H54 (cell line): ENCODE results near the gene PEDS1.
"Not testable (repeated sequence)": the region's sequence is repeated elsewhere in the genome, so short reads cannot be mapped to it uniquely, and the experiment has no call there.

Source experiments
- DNase-seq: peaks from one replicate; pipeline ENCODE4 v3.0.0; 2011; ENCODE audit warnings: low spot score, mixed read lengths; ENCODE audit not compliant: insufficient read length
- FAIRE-seq: peaks from 3 replicates; lab custom pipeline; 2011; peaks lifted over from hg19 to GRCh38; lab: Jason Lieb, UNC
- POLR2A ChIP-seq: IDR thresholded peaks from 2 replicates; pipeline ENCODE4 v1.6.1; 2011; ENCODE audit warnings: low read depth, mild to moderate bottlenecking, low read length

Gene PEDS1

DNA sequence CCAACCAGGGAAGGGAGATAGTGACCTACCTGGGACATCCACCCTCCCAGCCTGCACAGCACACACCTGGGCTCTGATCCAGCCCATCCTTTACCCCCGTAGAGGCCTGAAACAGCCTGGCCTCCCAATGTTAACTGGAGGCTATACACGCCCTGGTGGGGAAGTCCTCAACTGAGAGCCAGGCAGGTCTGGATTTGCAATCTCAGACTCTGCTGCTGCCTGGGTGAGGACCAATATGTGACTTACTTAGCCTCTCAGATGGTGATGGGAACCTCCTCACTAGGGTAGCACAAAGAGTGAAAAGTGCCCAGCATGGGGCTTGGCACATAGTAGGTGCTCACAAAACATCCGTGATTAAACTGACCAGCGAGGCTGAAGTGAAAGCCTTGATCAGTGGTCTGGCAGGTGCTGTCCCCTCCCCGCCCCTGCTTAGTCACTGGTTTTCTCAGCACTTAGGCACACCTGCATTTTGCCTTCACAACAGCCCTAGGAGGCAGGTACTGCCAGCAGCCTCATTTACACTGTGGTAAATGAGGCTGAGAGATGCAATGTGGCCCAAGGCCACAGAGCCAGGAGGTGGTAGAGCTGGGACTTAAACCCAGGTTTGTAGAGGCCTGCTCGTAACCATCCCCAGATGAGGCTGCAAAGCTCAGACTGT is 12.4 kb downstream of the PEDS1 start:
- DNase-seq (no peak), FAIRE-seq (no peak)
- no peak for TF ChIP-seq POLR2A

DNA sequence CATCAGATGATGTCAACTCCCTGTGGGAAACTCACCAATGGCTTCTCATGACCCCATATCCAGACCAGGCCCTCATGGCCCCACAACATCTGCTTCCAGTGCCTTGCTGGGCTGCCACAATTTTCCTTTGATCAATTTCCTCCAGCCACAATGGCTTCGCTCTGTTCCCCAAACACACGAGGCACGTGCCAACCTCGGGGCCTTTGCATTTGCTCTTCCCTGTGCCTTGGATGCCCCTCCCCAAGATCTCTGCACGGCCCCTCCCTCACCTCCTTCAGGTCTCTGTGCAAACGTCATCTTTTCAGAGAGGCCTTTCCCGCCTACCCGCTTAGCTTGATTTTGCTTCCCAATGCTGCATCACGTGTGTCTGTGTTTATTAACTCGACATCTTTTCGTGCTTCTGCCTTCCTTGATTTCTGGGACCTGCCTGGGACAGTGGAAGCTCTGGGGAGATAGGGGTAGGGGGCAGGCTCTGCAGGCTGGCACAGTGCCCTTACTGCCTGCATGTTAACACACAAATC is 13.1 kb downstream of the PEDS1 start:
- DNase-seq: no peak
- no peak for FAIRE-seq
- TF ChIP-seq POLR2A: no peak

DNA sequence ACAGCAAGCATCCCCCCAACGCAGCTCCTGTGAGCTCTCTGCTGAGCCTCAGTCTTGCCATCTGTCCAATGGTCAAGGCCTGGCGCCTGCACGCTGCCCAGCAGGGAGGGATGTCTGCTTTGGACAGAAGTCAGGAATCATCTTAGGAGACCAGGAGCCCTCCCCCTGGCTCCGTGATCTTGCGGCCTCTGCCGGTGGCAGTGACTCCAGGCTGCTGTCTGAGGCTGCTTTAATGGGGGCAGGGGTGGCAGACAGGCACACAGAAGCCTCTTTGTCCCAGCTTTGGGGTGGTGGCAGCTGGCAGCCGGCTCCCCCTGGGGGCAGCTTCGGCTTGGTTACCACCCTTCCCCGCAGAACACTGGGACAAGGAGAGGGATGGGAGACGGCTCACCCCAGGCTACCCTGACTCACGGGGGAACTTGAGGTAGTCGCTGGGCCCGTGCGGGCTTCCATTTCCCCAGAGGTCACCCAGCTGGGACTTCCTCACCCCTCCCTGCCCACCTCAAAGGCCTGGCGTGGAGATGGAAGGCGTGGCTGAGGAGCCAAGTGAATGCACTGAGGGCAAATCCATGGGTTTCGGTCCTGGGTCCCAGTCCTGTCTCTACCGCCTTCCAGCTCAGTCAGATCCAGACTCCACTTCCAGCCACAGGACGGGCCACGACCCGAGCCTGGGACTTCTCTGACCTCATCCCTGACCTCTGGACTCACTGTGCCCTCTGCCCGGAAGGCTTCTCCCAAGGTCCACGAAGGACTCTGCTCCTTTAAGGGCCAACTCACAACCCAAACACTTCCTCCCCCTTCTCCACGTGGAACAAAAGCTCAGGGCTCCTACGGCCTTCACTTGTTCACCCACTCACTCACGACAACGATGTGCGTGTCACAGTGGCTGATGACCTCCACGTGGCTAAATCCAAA is 14.8 kb downstream of the PEDS1 start:
- no peak for FAIRE-seq
- DNase-seq: no peak
- TF ChIP-seq POLR2A: no peak

DNA sequence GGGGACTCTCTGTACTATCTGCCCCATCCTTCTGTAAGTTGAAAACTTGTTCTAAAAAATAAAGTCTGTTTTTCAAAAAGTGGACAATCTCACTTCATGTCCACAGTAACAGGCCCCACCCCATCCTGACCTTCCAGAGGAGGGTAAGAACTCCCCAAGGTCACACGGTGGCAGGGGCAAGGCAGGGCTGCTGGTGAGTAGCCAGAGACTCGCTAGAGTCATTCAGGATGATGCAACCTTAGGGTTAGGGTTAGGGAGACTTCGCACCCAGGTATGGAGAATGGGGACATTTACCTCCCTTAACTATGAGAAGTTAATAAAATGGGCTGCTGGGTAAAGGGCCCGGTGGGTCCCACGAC is 15.4 kb downstream of the PEDS1 start:
- no peak for TF ChIP-seq POLR2A
- DNase-seq (no peak), FAIRE-seq (no peak)

DNA sequence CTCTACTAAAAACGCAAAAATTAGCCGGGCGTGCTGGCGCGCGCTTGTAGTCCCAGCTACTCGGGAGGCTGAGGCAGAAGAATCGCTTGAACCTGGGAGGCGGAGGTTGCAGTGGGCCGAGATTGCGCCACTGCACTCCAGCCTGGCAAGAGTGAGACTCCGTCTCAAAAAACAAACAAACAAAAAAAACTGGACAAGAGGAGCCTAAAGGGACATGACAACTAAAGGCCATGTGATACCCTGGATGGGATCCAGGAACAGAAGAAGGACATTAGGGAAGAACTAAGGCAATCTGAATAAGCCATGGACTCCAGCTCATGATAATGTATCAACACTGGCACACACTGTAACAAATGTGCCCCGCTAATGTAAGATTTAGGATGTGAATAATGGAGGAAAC is 15.8 kb downstream of the PEDS1 start:
- FAIRE-seq, DNase-seq: not testable (repeated sequence)

DNA sequence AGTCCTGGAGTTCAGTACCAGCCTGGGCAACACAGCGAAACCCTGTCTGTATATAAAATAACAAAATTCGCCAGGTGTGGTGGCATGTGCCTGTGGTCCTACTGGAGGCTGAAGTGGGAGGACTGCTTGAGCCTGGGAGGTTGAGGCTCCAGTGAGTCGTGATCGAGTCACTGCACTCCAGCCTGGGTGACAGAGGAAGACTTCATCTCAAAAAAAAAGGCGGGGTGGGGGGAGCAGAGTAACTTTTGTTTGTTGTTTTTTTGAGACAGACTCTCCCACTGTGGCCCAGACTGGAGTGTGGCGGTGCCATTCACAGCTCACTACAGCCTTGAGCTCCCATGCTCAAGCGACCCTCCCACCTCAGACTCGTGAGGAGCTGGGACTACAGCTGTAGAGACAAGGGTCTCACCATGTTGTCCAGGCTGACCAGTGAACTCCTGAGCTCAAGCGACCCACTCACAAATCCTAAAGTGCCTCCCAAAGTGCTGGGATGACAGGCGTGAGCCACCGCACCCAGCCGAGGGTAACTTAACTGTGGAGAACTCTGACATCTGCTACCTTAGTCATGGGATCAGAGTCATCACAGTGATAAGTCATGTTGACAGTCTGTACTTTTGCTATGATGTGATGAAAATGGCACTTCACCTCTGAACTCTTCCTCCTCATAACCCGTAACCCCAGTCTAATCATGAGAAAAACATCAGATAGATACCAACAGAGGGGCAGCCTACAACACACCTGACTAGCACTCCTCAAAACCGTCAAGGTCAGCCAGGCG is 16.5 kb downstream of the PEDS1 start:
- FAIRE-seq: no peak
- TF ChIP-seq POLR2A: no peak
- no peak for DNase-seq

DNA sequence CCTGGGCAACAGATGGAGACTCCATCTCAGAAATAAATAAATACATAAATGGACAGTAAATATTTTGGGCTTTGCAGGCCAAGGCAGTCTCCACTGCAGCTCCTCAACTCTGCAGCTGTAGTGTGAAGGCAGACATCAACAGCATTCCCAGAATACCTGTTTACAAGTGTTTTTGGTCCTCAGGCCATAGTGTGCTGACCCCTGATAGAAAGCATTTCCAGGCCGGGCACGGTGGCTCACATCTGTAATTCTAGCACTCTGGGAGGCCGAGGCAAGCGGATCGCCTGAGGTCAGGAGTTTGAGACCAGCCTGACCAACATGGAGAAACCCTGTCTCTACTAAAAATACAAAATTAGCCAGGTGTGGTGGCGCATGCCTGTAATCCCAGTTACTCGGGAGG is 18.4 kb downstream of the PEDS1 start:
- FAIRE-seq: not testable (repeated sequence)

DNA sequence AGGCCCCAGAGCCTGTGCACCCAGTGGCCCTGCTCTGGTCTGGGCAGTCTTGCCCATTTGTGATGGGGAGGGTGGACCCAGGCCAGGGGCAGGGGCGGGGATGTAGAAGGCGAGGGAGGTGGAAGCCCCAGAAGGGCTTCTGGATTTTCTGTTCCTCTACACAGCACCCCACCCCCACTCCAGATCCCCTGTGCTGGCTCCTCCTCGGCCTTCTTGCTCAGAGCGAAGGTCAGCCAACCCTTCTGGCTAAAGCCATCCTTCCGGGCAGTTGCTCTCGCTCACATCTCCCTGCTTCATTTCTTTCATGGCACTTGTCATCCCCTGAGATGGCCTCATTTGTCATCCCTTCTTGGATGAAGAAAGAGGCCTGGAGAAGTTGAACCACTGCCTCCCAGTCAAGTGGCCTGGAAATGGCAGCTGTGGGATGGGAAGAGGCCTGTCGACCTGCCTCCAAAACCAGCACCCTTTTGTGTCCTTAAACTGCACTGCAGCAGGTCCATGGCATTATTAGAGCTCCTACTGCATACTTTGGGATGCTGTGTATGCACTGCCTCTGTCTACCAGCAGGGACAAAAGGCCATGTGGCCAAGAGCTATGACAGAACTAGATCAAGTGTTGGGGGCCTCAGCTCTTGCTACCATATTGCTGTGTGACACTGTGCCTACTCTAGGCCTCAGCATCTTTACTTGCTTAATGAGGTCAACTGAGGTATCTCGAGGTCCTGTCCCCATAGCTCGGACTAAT is 19.9 kb downstream of the PEDS1 start:
- no peak for TF ChIP-seq POLR2A
- DNase-seq (no peak), FAIRE-seq (no peak)

More for the DNA sequence above, 18.4 kb downstream of the PEDS1 start:
- not testable (repeated sequence) for DNase-seq

DNA sequence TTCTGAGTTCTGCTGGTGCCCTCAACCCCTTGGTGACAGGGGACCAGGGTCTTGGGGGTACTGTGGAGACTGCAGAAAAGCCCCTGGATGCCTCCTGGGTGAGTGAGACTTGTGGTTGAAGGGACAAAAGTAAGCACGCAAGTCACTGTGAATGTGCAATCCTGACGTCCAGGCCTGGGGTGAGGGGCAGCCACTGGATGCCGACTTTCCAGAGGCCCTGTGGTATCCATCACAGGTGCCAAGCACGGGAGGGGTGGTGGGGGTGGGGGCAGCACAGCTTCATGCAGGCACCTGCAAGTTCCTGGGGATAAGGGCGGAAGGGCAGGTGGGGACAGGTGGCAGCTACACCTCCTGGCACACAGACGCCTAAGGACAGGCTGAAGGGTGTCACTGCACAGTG is 20.5 kb downstream of the PEDS1 start:
- no peak for FAIRE-seq
- DNase-seq: no peak
- no peak for TF ChIP-seq POLR2A

DNA sequence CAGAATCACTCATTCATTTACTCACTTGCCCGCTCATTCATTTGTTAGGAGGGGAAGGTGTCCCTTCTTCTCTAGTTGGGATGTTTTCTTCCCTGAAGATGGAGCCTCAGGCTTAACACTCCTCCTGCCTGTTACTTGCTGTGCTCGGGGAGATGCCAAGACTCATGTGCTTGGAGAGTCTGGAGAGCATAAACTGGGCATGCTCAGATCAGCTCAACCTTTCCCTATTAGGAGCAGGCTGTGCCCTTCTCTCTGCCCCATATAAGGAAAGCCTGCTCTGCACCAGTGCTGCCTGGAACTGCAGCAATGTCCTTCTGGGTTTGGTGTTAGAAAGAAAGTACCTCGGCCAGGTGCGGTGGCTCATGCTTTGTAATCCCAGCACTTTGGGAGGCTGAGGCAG is 22.5 kb downstream of the PEDS1 start:
- DNase-seq (no peak), FAIRE-seq (no peak)
- no peak for TF ChIP-seq POLR2A

DNA sequence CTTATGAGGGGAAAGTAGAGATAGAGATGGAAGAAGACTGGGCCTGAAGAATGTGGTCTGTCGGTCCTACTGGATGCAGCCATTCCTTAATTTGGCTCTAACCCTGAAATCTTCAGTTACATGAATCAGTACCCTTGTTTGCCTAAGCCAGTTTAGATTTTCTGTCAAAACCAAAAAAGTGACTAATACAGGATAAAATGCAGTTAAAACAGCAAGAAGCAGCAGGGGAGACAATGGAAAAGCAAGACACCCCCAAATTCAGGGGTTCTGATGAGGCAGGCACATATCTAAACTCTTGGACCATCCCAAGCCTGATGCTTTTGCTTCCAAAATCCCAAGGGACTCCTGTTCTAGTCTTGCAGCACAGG is 23.2 kb downstream of the PEDS1 start:
- TF ChIP-seq POLR2A: no peak
- FAIRE-seq: no peak
- no peak for DNase-seq

DNA sequence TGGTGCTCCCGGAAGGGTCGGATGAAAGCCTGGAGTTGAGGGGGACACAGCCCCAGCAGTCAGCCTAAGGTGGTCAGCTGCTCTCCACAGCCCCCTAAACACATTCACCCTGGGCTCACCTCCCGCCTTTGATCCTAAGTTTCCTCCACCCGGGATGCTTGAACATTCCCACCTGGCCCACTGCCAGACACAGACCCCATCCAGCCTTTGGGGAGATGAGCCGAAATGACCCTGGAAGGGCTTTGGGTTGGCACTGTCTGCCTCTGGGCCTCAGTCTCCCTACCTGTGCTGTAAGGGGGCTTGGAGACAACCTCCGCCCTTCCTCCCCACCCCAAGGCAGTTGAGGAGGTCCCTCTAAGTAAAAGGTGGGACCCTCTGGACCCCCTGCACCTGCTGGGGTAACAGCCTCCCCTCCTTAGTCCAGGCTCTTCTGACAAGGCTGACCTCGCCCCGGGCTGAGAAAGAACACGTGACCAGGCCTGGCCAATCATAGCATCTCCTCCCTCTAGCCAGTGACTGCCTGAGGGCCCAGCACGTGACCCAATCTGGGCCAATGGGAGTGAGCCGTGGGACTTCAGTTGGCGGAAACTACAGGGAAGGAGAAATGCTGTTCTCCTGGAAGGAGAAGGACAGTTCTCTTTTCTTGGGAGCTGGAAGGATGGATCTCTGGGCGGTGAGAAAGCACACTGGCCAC is 23.7 kb downstream of the PEDS1 start:
- no peak for DNase-seq
- no peak for TF ChIP-seq POLR2A
- no peak for FAIRE-seq

DNA sequence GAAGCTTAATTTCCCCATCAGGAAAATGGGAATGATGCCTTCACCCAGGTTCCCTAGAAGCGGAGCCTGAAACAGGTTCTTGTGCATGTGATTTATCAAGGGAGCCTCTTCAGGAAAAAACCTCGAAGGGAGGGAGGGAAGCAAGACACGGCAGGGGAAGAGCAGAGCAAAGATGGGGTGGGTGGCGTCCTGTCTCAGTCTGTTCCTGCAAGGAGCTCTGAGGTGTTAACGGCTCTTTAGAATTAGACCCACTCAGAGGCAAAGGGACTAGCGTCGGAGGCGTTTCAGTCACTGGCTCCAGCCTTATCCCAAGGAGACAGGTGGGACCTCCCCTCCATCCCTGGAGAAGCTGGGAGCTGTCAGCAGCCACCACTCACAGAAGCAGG is 25.0 kb downstream of the PEDS1 start:
- no peak for TF ChIP-seq POLR2A
- DNase-seq (no peak), FAIRE-seq (no peak)
